Measurements from ENCODE around the gene ATP10B.

Gene ATP10B

GRCh38 chr5:160537116-160537515 lies 314.9 kb downstream of the ATP10B start:
- H3K27ac ChIP-seq: no peak overlapping the region
- H3K4me3 ChIP-seq: no peak overlapping the region
- DNase-seq (ENCODE audit: low spot score): no peak
- TF ChIP-seq, protein P1, sequence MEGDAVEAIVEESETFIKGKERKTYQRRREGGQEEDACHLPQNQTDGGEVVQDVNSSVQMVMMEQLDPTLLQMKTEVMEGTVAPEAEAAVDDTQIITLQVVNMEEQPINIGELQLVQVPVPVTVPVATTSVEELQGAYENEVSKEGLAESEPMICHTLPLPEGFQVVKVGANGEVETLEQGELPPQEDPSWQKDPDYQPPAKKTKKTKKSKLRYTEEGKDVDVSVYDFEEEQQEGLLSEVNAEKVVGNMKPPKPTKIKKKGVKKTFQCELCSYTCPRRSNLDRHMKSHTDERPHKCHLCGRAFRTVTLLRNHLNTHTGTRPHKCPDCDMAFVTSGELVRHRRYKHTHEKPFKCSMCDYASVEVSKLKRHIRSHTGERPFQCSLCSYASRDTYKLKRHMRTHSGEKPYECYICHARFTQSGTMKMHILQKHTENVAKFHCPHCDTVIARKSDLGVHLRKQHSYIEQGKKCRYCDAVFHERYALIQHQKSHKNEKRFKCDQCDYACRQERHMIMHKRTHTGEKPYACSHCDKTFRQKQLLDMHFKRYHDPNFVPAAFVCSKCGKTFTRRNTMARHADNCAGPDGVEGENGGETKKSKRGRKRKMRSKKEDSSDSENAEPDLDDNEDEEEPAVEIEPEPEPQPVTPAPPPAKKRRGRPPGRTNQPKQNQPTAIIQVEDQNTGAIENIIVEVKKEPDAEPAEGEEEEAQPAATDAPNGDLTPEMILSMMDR (IDR thresholded peaks at IDR 0.05): no peak

- TF ChIP-seq, protein P1 (IDR thresholded peaks at IDR 0.05): no peak
- DNase-seq (ENCODE audit: low spot score): no peak
- Histone ChIP-seq H3K4me3 (no peak overlapping the region), H3K27ac (no peak overlapping the region)
Observed at GRCh38 chr5:160534914-160535313, 317.1 kb downstream of the ATP10B start.

- no peak overlapping the region for H3K4me3 ChIP-seq
- DNase-seq (ENCODE audit: low spot score): no peak
- no peak overlapping the region for H3K27ac ChIP-seq
- TF ChIP-seq, protein P1 (IDR thresholded peaks at IDR 0.05): no peak
Observed at GRCh38 chr5:160534125-160534524, 317.9 kb downstream of the ATP10B start.

DNA sequence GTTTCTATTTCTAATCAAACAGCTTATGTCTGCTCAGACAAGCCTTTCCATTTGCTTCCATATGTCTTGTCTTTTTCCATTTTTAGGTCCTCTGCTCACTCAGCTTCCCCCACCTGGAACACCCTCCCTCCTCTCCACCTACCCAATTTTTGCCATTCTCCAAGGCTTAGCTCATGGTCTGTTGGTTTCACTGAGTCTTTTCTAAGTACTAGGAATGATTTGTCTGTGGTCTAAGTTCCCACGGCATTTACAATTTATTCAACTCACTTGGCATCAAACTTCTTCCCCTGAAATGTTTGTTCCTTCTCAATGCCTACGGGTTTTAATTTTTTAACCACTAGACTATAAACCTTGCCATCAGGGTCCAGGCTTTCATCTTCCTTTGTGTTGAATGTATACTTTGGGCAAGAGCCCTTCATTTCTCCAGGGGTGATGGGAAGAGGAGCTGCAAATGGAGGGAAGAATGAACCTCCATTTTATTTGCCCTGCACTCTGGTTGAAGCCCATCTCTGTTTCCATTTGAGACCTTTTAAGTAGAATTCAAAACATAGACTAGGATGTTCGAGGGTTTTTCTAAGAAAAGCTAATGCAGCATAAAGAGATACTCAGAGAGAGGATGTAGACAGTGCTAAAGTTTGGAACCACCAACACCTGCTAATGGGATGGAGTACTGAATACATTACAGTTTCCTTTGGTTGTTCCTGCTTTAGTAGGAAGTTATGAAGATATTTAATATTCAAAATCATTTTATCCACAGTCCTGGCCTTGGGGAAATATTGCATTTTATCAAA lies 326.3 kb downstream of the ATP10B start:
- H3K27ac ChIP-seq: no peak overlapping the region
- H3K4me3 ChIP-seq: no peak overlapping the region
- no peak for DNase-seq (ENCODE audit: low spot score)
- TF ChIP-seq, protein P1 (IDR thresholded peaks at IDR 0.05): no peak

DNA sequence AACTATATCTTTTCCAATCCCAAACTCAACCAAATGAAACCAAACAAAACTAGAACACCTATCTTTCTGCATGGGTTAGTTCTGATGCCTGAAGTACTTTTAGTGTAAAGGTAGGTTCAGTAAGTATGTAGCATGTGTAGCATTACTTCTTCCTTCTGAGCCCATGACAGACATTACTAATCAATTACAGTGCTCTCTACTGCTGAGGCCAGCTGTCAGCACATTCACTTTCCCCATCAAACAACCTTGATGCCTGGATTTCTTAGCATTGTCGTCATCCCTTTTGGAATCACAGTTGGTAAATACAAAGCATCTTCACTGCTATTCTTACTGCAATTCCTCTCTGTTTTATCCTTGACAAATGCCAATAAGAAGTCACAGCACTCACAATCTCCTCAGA lies 327.2 kb downstream of the ATP10B start:
- TF ChIP-seq, protein P1 (IDR thresholded peaks at IDR 0.05): no peak
- Histone ChIP-seq H3K27ac (no peak overlapping the region), H3K4me3 (no peak overlapping the region)
- no peak for DNase-seq (ENCODE audit: low spot score)

- Histone ChIP-seq H3K4me3 (no peak overlapping the region), H3K27ac (no peak overlapping the region)
- TF ChIP-seq, protein P1 (IDR thresholded peaks at IDR 0.05): no peak
- no peak for DNase-seq (ENCODE audit: low spot score)
Observed at GRCh38 chr5:160523502-160524163, 328.4 kb downstream of the ATP10B start.

DNA sequence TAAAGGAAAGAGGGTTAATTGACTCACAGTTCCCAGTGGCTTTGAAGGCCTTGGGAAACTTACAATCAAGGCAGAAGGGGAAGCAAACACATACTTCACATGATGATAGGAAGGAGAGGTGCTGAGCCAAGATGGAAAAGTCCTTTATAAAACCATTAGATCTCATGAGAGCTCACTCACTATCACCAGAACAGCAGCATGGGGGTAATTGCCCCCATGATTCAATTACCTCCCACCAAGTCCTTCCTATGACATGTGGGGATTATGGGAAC lies 330.7 kb downstream of the ATP10B start:
- no peak overlapping the region for H3K4me3 ChIP-seq
- TF ChIP-seq, protein P1 (IDR thresholded peaks at IDR 0.05): no peak
- H3K27ac ChIP-seq: no peak overlapping the region
- no peak for DNase-seq (ENCODE audit: low spot score)

Data from coronary artery (tissue), 2 donors.